HG02763 (cell line): ENCODE data around the gene RRAGD.

Source experiments
- ATAC-seq: cut with Tn5 transposase; IDR thresholded peaks from one replicate; pipeline ENCODE4 v1.9.1; 2021; ENCODE audit warnings: mild to moderate bottlenecking, moderate library complexity; ENCODE audit not compliant: unreplicated experiment

The RRAGD gene

DNA sequence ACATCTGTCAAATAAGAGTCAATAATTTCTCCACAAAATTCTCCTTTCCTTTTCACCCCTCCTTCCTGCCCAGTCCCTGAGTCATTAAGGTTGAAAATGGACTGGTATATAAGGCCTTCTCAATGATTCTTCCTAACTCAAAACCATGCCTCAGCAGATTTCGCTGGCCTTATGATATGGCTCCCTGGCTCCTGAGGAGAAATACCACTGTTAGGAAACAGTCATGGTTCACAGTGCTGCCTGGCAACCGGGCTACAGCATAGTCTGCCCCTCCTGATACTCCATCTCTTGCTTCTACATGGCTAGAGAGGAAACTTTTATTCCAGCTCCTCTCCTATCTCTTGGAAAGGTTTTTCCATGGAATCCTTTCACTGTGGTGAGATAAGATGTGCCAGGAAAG, 64.2 kb downstream of the RRAGD start:
- ATAC-seq: no peak

DNA sequence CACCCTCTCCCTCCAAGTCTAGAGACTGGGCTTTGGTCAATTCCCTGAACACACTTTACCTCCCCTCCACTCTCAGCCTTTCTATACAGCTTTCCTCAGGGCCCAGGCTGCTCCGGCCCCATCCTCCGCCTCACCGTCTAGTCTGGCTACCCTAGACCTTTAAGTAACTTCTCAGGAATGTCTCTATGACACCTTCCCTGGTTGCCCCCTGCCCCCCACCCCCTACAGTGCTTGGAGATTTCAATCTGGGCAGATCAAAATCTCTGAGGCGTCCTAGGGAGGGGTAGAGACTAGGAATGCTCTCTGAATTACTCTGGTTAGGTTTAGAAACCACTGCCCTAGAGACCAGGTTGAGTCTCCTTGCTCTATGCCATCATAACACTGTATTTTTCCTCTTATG, 65.6 kb downstream of the RRAGD start:
- ATAC-seq: no peak

DNA sequence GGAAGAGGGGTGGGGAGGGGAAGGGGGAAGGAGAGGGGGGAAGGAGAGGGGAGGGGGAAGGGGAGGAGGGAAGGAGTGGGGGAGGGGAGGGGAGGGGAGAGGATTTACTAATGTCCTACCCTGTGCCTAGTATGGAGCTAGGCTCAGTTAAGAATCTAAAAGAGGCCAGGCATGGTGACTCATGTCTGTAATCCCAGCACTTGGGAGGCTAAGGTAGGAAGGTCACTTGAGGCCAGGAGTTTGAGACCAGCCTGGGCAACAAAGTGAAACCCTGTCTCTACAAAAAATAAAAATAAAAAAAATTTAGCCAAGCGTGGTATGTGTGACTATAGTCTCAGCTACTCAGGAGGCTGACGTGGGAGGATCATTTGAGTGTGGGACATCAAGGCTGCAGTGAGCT, 72.5 kb downstream of the RRAGD start:
- no peak for ATAC-seq

DNA sequence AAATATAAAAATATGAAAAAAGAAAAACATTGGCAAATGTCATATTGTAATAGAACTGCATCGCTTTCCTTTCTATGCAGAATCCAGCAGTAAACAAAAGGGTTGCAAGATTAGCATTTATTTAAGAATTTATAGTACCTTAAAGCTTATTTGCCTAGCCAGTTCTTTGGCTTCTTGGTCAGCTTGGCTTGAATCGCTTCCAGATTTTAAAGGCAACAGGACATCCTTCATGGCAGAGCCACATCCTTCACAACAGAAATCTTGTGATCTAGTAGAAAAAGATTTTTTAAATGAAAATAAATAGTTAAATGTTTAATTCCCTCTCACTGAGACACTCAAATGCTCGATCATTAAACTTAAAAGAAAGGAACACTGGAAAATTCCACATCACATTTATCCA, 76.9 kb downstream of the RRAGD start:
- no peak for ATAC-seq

DNA sequence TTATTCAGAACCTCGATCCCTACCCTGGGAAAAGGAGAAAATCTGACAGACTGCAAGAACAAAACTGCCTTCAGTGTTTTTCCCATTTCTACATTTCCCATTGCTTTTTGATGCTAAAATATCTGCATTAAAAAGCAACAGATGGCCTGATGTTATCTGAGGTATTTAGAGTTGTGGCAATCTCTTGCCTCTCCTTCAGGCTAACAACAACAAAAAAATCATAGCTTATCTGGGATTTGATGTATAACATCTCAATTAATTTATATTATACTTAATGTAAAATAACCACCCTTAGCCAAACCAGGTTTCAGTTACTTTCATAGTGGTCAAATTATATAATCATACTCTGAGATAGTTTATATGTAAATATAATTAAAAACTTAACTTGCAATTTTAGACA, 81.2 kb downstream of the RRAGD start:
- ATAC-seq: no peak

DNA sequence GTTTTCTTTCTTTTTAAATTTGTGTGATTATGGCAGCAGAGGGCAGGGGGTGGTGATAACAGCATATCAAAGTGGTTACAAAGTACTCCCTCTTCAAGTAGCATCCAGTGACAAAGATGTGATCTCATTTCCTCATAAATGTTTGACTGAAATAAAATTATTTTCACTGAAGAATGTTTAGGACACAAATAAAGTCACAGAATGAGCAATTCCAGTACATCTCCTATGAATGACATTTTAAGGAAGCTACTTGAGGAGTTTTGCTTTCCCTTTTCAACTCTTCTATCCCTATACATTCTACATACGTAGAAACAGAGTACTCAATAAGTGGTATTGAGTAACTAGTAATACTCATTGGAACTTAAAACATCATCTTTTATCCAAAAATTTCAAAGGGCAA, 83.1 kb downstream of the RRAGD start:
- no peak for ATAC-seq

DNA sequence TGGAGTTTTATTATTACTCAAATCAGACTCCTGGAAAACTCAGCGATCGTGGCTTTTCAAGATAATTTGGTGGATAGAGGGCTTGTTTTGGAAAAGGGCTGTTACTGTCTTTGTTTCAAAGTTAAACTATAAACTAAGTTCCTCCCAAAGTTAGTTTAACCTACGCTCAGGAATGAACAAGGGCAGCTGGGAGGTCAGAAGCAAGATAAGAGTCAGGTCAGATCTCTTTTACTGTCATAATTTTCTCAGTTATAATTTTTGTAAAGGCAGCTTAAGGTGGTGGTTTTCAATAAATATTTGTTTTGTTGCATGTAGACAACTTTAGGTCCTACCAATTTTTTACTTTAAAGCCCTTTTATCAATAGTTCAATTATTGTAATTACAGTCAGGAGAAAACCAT, 87.8 kb downstream of the RRAGD start:
- no peak for ATAC-seq

DNA sequence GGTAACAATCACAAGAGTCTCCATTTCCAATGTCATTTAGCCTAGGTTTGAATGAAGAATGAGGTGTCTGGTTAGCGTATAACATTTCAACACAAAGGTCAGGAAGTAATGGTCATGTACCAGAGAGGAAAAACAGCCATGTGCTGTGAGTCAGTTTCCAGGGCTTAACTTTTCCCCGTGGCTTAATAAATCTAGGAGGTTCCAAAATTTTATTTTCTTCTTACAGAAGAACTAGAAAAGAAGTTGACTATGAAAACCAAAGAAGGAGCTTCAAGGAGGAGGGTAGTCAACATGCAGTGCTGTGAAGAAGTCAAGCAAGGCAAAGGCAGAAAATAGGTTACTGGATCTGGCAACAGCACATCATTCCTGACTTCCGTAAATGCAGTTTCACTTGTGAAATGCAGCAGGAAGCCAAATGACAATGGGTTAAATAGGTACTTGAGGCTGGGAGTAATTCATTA, 88.5 kb downstream of the RRAGD start:
- ATAC-seq: no peak

DNA sequence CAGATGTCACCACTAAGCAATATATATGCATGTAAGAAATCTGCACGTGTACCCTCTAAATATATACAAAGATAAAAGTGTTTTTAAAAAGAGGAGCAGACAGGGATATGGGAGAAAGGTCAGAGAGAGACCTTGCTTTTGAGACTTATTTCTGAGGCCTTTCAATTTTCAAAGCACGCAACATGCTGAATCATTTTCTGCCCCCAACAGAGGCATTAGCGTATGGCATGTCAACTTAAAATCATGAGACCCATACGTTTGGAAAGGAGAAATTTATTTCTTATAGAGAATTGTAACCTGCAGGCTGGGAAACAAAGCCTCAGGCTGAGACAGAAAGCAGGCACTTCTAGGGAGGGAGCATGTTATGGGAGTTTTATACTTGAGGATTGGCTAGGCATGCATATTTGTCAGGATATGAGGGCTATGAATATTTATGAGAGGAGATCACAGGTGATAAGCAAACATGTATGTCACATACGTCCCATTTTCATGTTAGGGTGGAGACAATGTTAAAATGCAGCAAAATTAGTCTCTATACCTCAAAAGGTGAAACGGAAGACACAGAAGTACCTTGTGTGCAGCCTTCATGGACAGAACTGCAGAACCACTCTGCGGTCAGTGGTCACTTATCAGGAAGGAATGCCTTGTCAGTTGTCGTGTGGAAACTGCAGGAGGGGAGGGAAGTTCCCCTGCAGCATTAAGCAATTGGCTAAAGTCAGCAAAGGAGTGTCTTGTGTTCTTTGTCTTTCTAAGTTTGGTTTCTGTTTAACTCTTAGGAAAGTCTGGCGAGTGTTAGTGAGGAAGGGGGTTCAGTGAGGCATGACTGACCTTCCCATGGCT, 90.7 kb downstream of the RRAGD start:
- no peak for ATAC-seq

DNA sequence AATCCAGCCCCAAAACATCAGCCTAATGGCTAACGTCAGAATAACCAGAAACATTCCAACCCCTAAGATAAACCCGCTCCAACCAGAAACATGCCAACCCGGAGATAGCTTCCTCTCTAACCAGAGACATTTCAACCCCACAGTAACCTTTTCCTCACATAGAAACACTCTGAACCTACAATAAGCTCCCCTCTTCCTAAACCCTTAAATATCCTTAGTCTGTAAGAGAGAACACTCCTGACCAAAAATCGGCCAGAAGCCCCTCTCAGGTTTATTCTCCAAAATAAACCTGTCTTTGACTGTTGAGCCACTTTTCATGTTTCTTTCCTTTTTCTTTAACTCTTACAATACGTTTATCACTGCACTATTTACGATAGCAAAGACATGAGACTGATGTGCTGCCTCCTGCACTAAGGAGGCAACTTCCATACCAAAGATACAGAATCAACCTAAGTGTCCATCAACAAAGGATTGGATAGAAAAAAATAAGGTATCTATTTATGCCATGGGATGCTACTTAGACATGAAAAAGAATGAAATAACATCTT, 92.0 kb downstream of the RRAGD start:
- no peak for ATAC-seq

DNA sequence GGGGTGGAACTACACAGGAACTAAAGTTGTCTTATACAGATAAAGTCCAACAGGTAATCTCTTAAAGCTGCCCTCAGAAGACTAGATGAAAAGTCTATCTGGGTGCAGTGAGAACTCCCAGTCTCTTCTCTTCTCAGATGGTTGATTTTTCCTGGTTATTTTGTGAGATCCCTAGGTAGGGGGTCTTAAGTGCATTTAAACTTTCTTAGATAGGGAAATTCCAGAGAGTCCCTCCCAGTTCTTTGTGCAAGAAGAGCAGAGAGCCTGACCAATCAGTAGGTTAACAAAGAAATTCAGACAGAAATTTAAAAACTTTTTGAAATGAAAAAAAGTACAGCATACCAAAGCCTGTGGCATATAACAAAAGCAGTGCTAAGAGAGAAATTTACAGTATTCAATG, 95.0 kb downstream of the RRAGD start:
- ATAC-seq: no peak

DNA sequence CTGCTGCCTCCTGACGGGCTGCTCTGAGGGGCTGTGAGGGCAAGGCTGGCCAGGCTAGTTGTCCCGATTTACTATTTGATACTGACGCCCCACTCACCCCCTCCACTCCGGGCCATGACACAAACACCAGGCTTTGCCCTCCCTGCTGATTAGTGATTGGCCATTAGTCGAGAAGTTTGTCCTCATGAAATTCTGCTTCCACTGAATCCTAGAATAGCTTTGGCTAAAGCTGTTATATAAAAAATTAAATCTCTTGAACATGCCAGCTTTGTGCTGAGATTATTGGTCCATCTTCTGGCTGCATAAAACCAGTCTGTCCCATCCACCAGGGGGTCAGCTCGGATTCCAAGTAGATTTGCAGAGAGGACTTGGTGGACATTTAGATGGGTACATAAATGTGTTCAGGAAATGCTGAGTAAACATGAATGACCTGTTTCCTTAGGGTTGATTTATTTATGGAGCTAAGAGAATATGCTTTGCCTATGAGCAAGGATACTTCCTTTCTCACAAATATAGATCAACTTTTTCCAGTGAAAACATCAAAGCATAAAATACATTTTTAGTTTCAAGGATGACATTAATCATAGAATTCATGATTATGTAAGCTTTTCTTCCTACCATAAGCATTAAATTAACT, 96.7 kb downstream of the RRAGD start, which contains the start of gene GABRR2:
GABRR2 (minus strand) TSS at position 51 of the 637 bp plus-strand sequence. CDS start 134 bp downstream, outside the sequence.
- no peak for ATAC-seq

DNA sequence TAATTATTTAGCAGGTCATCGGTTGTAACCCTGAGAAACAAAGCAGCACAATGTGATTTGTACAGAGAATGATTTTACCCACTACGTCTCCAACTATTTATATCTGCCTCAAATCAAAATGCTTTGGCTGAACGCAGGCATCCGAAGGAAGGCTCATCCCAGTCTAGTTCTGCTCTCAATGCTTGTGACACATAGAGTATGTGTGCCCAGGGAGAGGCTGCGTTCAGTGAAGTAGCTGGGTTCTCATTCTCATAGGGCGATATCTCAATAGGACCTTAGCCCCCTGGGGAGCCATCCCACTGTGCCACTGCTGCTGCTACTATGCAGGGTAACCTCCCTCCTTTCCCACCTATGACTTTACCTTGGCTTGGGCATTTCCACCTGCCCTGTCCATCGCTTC, 97.4 kb downstream of the RRAGD start:
- ATAC-seq: no peak
